K562 (cell line): ENCODE measurements around the gene IGF2. TPM values are rescaled to one million over a fixed set of nuclear protein-coding genes. Genes with fewer than 3 reads are reported as not detected.

Experiments used
- ATAC-seq: fragments of 200-7000 bp; cut with Tn5 transposase; 3 replicates; pipeline ENCODE4 v1.9.1; 2020; ENCODE audit warnings: moderate library complexity
- BruUV-seq: library from RNA; stranded (reverse); fragments of 400-500 nt; replicated peaks from 2 replicates; lab custom pipeline; 2021; lab: Mats Ljungman, UMichigan
- CTCF ChIA-PET: fragments of 300-600 bp; formaldehyde crosslinking; extraction: SDS; loops from one replicate; lab custom pipeline; 2021; ENCODE audit warnings: low intra/inter-chr PET ratio; lab: Yijun Ruan, JAX
- POLR2A ChIA-PET: fragments of 300-600, 350-650 bp; sonication (Branson Sonifier 250); formaldehyde crosslinking; extraction: SDS; loops from one replicate; lab custom pipeline; 2021; ENCODE audit warnings: antibody characterized with exemption, inconsistent platforms; lab: Yijun Ruan, JAX
- DNase-seq, 4 experiments: peaks; one replicate each; pipeline versions ENCODE4 v3.0.0 to v3.0.0-alpha.2; 2011 to 2018; ENCODE audit warnings: low spot score in 3 of 4, mixed read lengths in 3 of 4; ENCODE audit errors: extremely low read depth in 1 of 4
- FAIRE-seq: peaks from 2 replicates; lab custom pipeline; 2011; peaks lifted over from hg19 to GRCh38; lab: Jason Lieb, UNC
- H2AFZ ChIP-seq: 2 replicates; pipeline ENCODE4 v1.6.0; 2011; ENCODE audit warnings: low read depth, low read length, control low read depth, inconsistent platforms
- H3K27ac ChIP-seq: fragments of 200-600 bp; 3 replicates; pipeline ENCODE4 v1.8.0; 2011; ENCODE audit warnings: low read depth, mild to moderate bottlenecking, control low read depth, inconsistent platforms, low read length, moderate library complexity, mixed read lengths; ENCODE audit errors: extremely low read depth
- H3K27me3 ChIP-seq, 2 experiments: fragments of 300-600 bp in 1 of 2; 2 replicates in 1 of 2; 3 replicates in 1 of 2; pipeline versions ENCODE4 v1.6.0 to v1.8.0; 2011; ENCODE audit warnings: inconsistent platforms in 2 of 2, low read length in 2 of 2, mild to moderate bottlenecking in 1 of 2, mixed read lengths in 1 of 2, moderate library complexity in 1 of 2; ENCODE audit not compliant: control insufficient read depth in 2 of 2, insufficient read depth in 2 of 2
- H3K36me3 ChIP-seq: fragments of 300-600 bp; 3 replicates; pipeline ENCODE4 v1.8.0; 2011; ENCODE audit warnings: mild to moderate bottlenecking, low read length, inconsistent platforms; ENCODE audit not compliant: control insufficient read depth, insufficient read depth
- H3K4me1 ChIP-seq, 2 experiments: fragments of 200-600 bp in 1 of 2; replicated peaks in 1 of 2; 2 replicates in 1 of 2; 3 replicates in 1 of 2; pipeline versions ENCODE4 v1.5.1 to v1.8.0; 2011; ENCODE audit warnings: inconsistent platforms in 2 of 2, low read length in 2 of 2, mild to moderate bottlenecking in 1 of 2, mixed read lengths in 1 of 2, moderate library complexity in 1 of 2; ENCODE audit not compliant: control insufficient read depth in 2 of 2, insufficient read depth in 2 of 2
- H3K4me2 ChIP-seq: 2 replicates; pipeline ENCODE4 v1.6.1; 2011; ENCODE audit warnings: low read length, control low read depth, inconsistent platforms, mixed read lengths; ENCODE audit not compliant: insufficient read depth
- H3K4me3 ChIP-seq: fragments of 200-600 bp; sonication (generic), shearing (Covaris generic); 2 replicates; pipeline ENCODE4 v1.5.1; 2016; ENCODE audit warnings: control low read depth, inconsistent platforms
- H3K79me2 ChIP-seq: fragments of 200-600 bp; 3 replicates; pipeline ENCODE4 v1.8.0; 2011; ENCODE audit warnings: low read length, inconsistent platforms; ENCODE audit not compliant: control insufficient read depth, insufficient read depth
- H3K9ac ChIP-seq, 2 experiments: 2 replicates each; pipeline versions ENCODE4 v1.6.0 to v1.6.1; 2011; ENCODE audit warnings: low read depth in 2 of 2, low read length in 2 of 2, control low read depth in 1 of 2, inconsistent platforms in 1 of 2, mild to moderate bottlenecking in 1 of 2, mixed read lengths in 1 of 2; ENCODE audit not compliant: insufficient read depth in 1 of 2
- H3K9me1 ChIP-seq: one replicate; pipeline ENCODE4 v1.6.0; 2011; ENCODE audit warnings: inconsistent platforms, mild to moderate bottlenecking, low read length, moderate library complexity; ENCODE audit not compliant: control insufficient read depth, insufficient read depth
- H3K9me3 ChIP-seq: replicated peaks from 2 replicates; pipeline ENCODE4 v1.5.1; 2011; ENCODE audit warnings: low read depth, low read length, inconsistent platforms; ENCODE audit not compliant: control insufficient read depth, insufficient read depth
- H4K20me1 ChIP-seq: replicated peaks from 2 replicates; pipeline ENCODE4 v1.6.1; 2011; ENCODE audit warnings: low read length, inconsistent platforms, mixed read lengths; ENCODE audit not compliant: control insufficient read depth, insufficient read depth
- FOS ChIP-seq: IDR thresholded peaks from 3 replicates; pipeline ENCODE4 v1.6.1; 2011; ENCODE audit not compliant: insufficient read length; ENCODE audit errors: extremely low read depth
- FOXK1 ChIP-seq: sonication (generic); formaldehyde crosslinking; IDR thresholded peaks from 2 replicates; pipeline ENCODE4 v1.8.0; 2022; ENCODE audit warnings: missing genetic modification reagents, mild to moderate bottlenecking, borderline replicate concordance
- KDM1A ChIP-seq, 2 experiments: fragments of 450-650 bp; IDR thresholded peaks; 2 replicates each; pipeline ENCODE4 v1.6.1; 2016; ENCODE audit warnings: mild to moderate bottlenecking in 2 of 2
- MED1 ChIP-seq: sonication (generic); formaldehyde crosslinking; IDR thresholded peaks from 2 replicates; pipeline ENCODE4 v1.8.1; 2023; ENCODE audit warnings: missing genetic modification reagents, borderline replicate concordance
- ZNF764 ChIP-seq: fragments of 250-450 bp; sonication (Bioruptor Pico); IDR thresholded peaks from 2 replicates; pipeline ENCODE4 v1.4.0; 2020; ENCODE audit warnings: low read depth, mild to moderate bottlenecking, moderate library complexity
- WGBS: fragments of 100-300 bp; shearing (Covaris generic); methylation state at CpG from one replicate; pipeline ENCODE4 v1.1.6; 2016; ENCODE audit warnings: low coverage, mixed read lengths; ENCODE audit not compliant: insufficient coverage; ENCODE audit errors: missing lambda C conversion rate; 5-methylcytosine and 5-hydroxymethylcytosine counted together
- in situ Hi-C: fragments of 300-500 bp; cut with MboI; formaldehyde crosslinking; loops from 4 replicates; pipeline ENCODE4 v1.15.0; 2018; ENCODE audit warnings: inconsistent platforms, mixed read lengths
- intact Hi-C: fragments of 100-400 bp; cut with micrococcal nuclease; formaldehyde crosslinking; loops from 2 replicates; pipeline ENCODE4 v1.14.2; 2022
- polyA plus RNA-seq, 8 experiments: library from polyadenylated mRNA; depleted of rRNA in 4 of 8; stranded (reverse) in 5 of 8; unstranded in 3 of 8; fragments of >200 nt; fragmentation: Nextera tagmentation in 2 of 8; fragmentation: Illumina TruSeq in 1 of 8; extraction: Ambion mirVana in 2 of 8; extraction: Trizol in 1 of 8; gene quantifications; 2 replicates each; pipeline versions ENCODE4 v1.2.1 to v1.2.3, GENCODE V29; 2011 to 2014; ENCODE audit warnings: inconsistent platforms in 1 of 8, missing spikeins in 1 of 8
- total RNA-seq, 7 experiments: library from RNA; depleted of rRNA in 6 of 7; stranded (reverse); fragments of >200 nt in 6 of 7; fragmentation: Illumina TruSeq in 2 of 7; extraction: Trizol in 2 of 7; gene quantifications; 2 replicates each; pipeline versions ENCODE4 v1.2.1 to v1.2.3, GENCODE V29; 2011 to 2021; ENCODE audit warnings: low replicate concordance in 1 of 7
- TF ChIP-seq, protein P1 (sequence below): sonication (generic); formaldehyde crosslinking; IDR thresholded peaks from 2 replicates; pipeline ENCODE4 v1.9.0; 2022; ENCODE audit warnings: mild to moderate bottlenecking, missing genetic modification reagents

IGF2 gene
- total and polyA plus RNA-seq, 9 of the 15 experiments (the other 6 are each of a cell fraction or from before 2014, with no cell fraction given), result 0.16 TPM; not detected in 8

DNA sequence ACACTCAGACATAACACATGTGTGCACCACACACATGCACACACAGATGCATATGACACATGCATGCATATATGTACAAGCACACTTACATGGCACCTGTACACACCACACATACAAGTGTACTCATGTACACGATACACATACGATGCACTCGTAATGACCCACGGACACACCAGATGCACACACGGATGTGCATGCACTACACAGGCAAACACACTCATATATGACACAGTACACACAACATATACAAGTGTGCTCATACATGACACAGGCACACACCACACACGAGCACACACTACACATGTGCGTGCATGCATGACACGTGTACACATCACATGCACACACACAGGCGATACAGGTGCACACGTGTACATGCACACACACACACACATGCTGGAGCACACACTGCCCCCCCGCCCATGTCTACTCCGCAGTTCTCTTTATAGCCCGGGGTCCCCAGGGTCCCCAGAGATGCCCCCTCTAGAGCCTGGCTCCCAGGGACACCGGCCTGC lies 37.3 kb upstream of the IGF2 start:
- no peaks in the 10 kb centered on the region for H3K79me2 ChIP-seq
- no peak overlapping the region for H2AFZ ChIP-seq
- no peak overlapping the region for H3K9ac ChIP-seq
- H3K4me3 ChIP-seq, result no peak overlapping the region
- no peak for ATAC-seq
- BruUV-seq, result no TSS peak
- intact Hi-C loops, result no loop called here
- H3K4me1 ChIP-seq, result peaks cover 0 to 6% of the 10 kb centered on the region in 2 experiments; a peak in 2 of 5 replicates
- in situ Hi-C loops, result no loop called here
- TF ChIP-seq FOS, result no peak
- TF ChIP-seq KDM1A (IDR thresholded peaks at IDR 0.05), result peak in 1 of 2 experiments; percentile 69; a peak in 1 of 4 replicates
- TF ChIP-seq MED1 (CRISPR knock-in tag), result no peak
- TF ChIP-seq, protein P1, sequence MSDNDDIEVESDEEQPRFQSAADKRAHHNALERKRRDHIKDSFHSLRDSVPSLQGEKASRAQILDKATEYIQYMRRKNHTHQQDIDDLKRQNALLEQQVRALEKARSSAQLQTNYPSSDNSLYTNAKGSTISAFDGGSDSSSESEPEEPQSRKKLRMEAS (CRISPR knock-in tag), result peak; percentile 55; the same call in 1 of the 2 replicates
- TF ChIP-seq FOXK1 (CRISPR knock-in tag), result no peak
- no peak for TF ChIP-seq ZNF764 (CRISPR knock-in tag)
- no peaks in the 10 kb centered on the region; the same call in 1 of the 2 replicates for H3K9me3 ChIP-seq
- no peak for FAIRE-seq
- H3K27me3 ChIP-seq, result peaks cover 10 to 58% of the 10 kb centered on the region in 2 experiments; a peak in 4 of 5 replicates
- H3K4me2 ChIP-seq, result no peak overlapping the region
- no peak for DNase-seq
- ChIA-PET CTCF (no interaction called here), POLR2A (no interaction called here)
- WGBS, result 3% methylated on average over 14 of the region's 14 CpGs
- H3K9me1 ChIP-seq, result no peaks in the 10 kb centered on the region
- H3K36me3 ChIP-seq, result no peaks in the 10 kb centered on the region
- H3K27ac ChIP-seq, result no peak overlapping the region
- no peaks in the 10 kb centered on the region; the same call in none of the 2 replicates for H4K20me1 ChIP-seq
